HG02973 (cell line): ENCODE data around the gene SKIL.
"Not testable (repeated sequence)": the region's sequence is repeated elsewhere in the genome, so short reads cannot be mapped to it uniquely, and the experiment has no call there.

Source experiments
- ATAC-seq: cut with Tn5 transposase; IDR thresholded peaks from one replicate; pipeline ENCODE4 v1.9.1; 2021; ENCODE audit warnings: moderate library complexity; ENCODE audit not compliant: unreplicated experiment

SKIL gene

GRCh38 chr3:170357176-170358041 is at the start of gene SKIL:
SKIL (plus strand) TSS chr3:170357715; CDS start chr3:170360332, 2,617 bp downstream.
- peak; percentile 53 for ATAC-seq

GRCh38 chr3:170309046-170309445 is 48.5 kb upstream of the SKIL start:
- no peak for ATAC-seq

- no peak for ATAC-seq
Observed at GRCh38 chr3:170317954-170318353, 39.6 kb upstream of the SKIL start.

- no peak for ATAC-seq
Observed at GRCh38 chr3:170320461-170321121, 36.9 kb upstream of the SKIL start.

- no peak for ATAC-seq
Observed at GRCh38 chr3:170321321-170322034, 36.0 kb upstream of the SKIL start.

GRCh38 chr3:170322566-170323269 is 34.8 kb upstream of the SKIL start:
- no peak for ATAC-seq

GRCh38 chr3:170323331-170323730 is 34.2 kb upstream of the SKIL start:
- ATAC-seq, result no peak

- no peak for ATAC-seq
Observed at GRCh38 chr3:170324962-170325361, 32.6 kb upstream of the SKIL start.

- ATAC-seq, result no peak
Observed at GRCh38 chr3:170327040-170327808, 30.3 kb upstream of the SKIL start.

- ATAC-seq, result not testable (repeated sequence)
Observed at GRCh38 chr3:170327868-170328548, 29.5 kb upstream of the SKIL start.

GRCh38 chr3:170330366-170330765 is 27.1 kb upstream of the SKIL start:
- no peak for ATAC-seq

- ATAC-seq, result no peak
Observed at GRCh38 chr3:170331143-170331542, 26.4 kb upstream of the SKIL start.

- no peak for ATAC-seq
Observed at GRCh38 chr3:170337420-170337819, 20.1 kb upstream of the SKIL start.

GRCh38 chr3:170338690-170339340 is 18.7 kb upstream of the SKIL start:
- no peak for ATAC-seq

- ATAC-seq, result not testable (repeated sequence)
Observed at GRCh38 chr3:170342273-170342672, 15.2 kb upstream of the SKIL start.

- not testable (repeated sequence) for ATAC-seq
Observed at GRCh38 chr3:170343859-170344258, 13.7 kb upstream of the SKIL start.

GRCh38 chr3:170344971-170345370 is 12.5 kb upstream of the SKIL start:
- ATAC-seq, result no peak

GRCh38 chr3:170346481-170347392 is 10.8 kb upstream of the SKIL start:
- ATAC-seq, result no peak
